DOHH2 (cell line): Measurements from ENCODE around the gene MNT.

Source experiments
- EZH2phosphoT487 ChIP-seq: fragments of 200-600 bp; sonication (generic); IDR thresholded peaks from 2 replicates; pipeline ENCODE4 v1.6.1; 2017; ENCODE audit warnings: borderline replicate concordance, mild to moderate bottlenecking, antibody characterized with exemption, low read length, moderate library complexity, mixed read lengths
- TF ChIP-seq, protein P1 (sequence below): fragments of 200-600 bp; sonication (generic); IDR thresholded peaks from one replicate; pipeline ENCODE4 v1.5.1; 2014; ENCODE audit warnings: antibody characterized with exemption, mild to moderate bottlenecking, low read depth, low read length; ENCODE audit not compliant: poor library complexity, severe bottlenecking

DNA sequence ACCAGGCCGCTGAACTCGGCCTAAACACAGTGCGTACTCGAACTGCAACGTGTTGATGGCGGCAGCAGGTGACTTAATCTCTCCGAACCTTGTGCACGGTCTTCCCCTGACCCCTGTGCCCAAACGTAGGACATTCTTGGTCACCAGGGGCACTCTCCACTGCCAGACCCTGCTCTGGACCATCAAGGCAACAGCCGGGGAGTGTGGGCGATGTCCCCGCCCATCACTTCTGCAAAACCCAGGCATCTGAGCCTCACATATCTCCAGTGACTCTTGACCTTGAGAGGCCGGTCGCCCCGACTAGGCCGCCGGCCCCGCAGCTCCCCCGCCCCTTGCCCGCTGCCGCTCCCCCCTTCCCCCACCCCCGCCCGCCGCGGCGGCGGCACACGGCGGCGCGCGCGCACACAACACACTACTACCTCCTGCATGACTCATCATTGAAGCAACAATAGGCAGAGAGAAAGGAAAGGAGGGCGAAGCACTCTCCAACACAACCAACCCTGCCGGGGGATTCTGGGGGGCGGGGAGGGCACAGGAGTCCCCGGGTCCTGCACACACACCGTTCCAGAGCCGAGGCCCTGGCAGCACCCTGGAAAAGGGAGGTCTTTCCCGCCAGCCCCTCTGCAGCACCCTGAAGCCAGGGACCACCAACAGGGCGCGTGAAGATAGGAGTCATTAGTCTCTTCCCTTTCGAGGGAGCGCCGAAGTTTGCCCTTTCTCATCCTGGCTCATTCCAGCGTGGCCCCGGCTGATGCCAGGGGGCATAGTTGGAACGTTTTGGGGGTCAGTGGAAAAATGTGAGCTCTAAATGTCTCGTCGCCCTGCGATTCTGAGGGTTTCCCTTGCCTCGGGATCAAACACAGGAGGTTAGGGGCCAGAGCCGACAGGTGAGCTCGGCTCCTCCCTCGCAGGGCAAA, 1.9 kb downstream of the MNT start:
- TF ChIP-seq, protein P1, sequence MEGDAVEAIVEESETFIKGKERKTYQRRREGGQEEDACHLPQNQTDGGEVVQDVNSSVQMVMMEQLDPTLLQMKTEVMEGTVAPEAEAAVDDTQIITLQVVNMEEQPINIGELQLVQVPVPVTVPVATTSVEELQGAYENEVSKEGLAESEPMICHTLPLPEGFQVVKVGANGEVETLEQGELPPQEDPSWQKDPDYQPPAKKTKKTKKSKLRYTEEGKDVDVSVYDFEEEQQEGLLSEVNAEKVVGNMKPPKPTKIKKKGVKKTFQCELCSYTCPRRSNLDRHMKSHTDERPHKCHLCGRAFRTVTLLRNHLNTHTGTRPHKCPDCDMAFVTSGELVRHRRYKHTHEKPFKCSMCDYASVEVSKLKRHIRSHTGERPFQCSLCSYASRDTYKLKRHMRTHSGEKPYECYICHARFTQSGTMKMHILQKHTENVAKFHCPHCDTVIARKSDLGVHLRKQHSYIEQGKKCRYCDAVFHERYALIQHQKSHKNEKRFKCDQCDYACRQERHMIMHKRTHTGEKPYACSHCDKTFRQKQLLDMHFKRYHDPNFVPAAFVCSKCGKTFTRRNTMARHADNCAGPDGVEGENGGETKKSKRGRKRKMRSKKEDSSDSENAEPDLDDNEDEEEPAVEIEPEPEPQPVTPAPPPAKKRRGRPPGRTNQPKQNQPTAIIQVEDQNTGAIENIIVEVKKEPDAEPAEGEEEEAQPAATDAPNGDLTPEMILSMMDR: no peak
- TF ChIP-seq EZH2phosphoT487: no peak
